ENCODE data around the gene LACTB.

The LACTB gene

DNA sequence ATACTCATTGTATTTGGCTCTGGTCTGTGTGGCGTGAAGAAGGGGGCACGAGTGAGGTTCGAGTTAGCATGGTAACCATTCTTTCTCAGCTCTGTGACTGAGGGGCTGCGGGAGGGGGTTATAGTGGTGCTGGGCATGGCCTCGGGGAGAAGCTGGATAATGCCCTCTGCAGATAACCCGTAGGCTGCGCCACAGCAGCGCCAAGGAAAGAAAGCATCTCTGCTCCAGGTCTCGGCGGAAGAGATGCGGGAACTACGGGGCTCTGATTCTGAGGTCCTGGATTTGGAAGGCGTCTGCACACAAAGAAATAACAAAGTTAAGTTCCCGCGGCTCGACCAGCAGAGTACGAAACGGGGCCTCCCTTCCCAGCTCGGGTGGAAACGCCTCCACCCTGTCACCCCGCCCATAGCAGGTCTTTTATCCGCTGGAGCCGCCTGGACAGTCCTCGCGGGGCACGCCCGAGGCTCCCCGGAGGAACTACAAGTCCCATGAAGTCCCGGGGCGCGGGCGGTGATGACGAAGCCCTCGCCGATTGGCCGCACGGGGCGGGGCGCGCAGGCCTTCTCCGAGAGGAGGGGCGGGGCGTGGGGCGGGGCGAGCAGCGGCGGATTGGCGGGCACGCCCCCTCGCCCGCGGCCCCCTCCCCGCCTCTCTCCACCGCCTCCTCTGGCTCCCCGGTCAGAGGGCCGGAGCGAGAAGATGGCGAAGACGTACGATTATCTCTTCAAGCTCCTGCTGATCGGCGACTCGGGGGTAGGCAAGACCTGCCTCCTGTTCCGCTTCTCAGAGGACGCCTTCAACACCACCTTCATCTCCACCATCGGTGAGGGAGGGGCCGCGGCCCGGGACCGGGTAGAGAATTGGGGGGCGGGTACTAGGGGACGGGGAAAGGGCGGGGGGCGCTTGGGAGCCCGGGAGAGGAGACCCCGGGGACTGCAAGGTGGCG lies 67.5 kb downstream of the LACTB start, which contains the start of gene RAB8B:
Gene RAB8B (plus strand): TSS at position 681 of the 946 bp plus-strand sequence. CDS start 19 bp downstream, at position 700.
- in situ Hi-C loops (cut with HindIII; ENCODE audit: low pct_ligation_motif_present, low pct_unique_long_range_greater_than_20kb, low sequenced_read_pairs): no loop called here
- DNase-seq: peak; percentile 95

GRCh38 chr15:63189941-63190768 lies 68.5 kb downstream of the LACTB start:
- in situ Hi-C loops (cut with HindIII; ENCODE audit: low pct_ligation_motif_present, low pct_unique_long_range_greater_than_20kb, low sequenced_read_pairs): no loop called here
- DNase-seq: peak; percentile 41

GRCh38 chr15:63190769-63191649 lies 69.3 kb downstream of the LACTB start:
- peak; percentile 15 for DNase-seq
- in situ Hi-C loops (cut with HindIII; ENCODE audit: low pct_ligation_motif_present, low pct_unique_long_range_greater_than_20kb, low sequenced_read_pairs): no loop called here

All from ACHN (cell line).